ENCODE results near the gene DOCK10.

The DOCK10 gene

DNA sequence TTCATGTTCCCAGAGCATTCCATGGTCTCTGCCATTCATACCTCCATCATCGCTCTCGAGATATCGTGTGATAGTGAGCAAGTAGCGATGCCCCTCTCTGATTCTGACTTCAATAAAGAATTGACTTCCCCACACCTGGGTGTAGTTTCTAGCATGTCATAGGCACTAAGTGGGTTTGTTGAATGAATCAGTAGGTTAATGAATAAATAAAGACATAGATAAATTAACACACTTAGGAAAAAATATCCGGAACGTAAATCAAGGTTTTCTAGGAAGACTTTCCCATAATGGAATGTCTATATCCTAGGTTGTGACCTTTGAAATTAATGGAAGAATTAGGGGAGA, 159.1 kb downstream of the DOCK10 start:
- TF ChIP-seq CTCF (IDR thresholded peaks at IDR 0.05) = no peak
- no peaks in the 10 kb centered on the region for H3K36me3 ChIP-seq
- no peak overlapping the region for H3K4me3 ChIP-seq (ENCODE audit: low read depth in 1 of 2, low read length in 1 of 2)
- H3K27me3 ChIP-seq = no peaks in the 10 kb centered on the region
- peaks cover 13 to 15% of the 10 kb centered on the region in 2 experiments for H3K4me1 ChIP-seq (ENCODE audit: control insufficient read depth in 1 of 2, insufficient read depth in 1 of 2, low read depth in 1 of 2, low read length in 1 of 2)
- no peaks in the 10 kb centered on the region for H3K9me3 ChIP-seq
- no peak overlapping the region for H3K27ac ChIP-seq

GRCh38 chr2:224882291-224883171, 159.7 kb downstream of the DOCK10 start:
- Histone ChIP-seq H3K36me3 (no peaks in the 10 kb centered on the region), H3K4me3 (ENCODE audit: low read depth in 1 of 2, low read length in 1 of 2) (no peak overlapping the region), H3K9me3 (no peaks in the 10 kb centered on the region), H3K27me3 (no peaks in the 10 kb centered on the region), H3K4me1 (ENCODE audit: control insufficient read depth in 1 of 2, insufficient read depth in 1 of 2, low read depth in 1 of 2, low read length in 1 of 2) (peaks cover 13 to 15% of the 10 kb centered on the region in 2 experiments), H3K27ac (no peak overlapping the region)
- no peak for TF ChIP-seq CTCF (IDR thresholded peaks at IDR 0.05)

DNA sequence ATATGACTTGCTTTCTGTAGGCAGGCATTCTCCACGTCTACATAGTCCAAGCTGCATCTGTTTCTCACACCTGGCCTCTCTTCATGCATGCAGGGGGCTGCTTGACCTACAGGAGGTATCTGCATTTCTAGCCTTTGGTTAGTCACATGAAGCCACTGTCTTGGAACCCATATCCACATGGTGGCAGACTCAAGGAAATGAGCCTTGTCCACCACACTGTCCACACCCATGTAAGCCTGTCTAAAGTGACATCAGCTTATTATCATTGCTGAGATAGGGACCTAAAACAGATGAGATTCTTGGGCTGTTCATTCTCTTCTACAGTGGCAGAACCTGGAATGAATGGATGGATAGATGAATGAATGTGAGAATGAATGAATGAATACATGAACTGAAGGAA, 160.4 kb downstream of the DOCK10 start:
- Histone ChIP-seq H3K4me3 (ENCODE audit: low read depth in 1 of 2, low read length in 1 of 2) (no peak overlapping the region), H3K27me3 (no peaks in the 10 kb centered on the region), H3K27ac (no peak overlapping the region), H3K9me3 (no peaks in the 10 kb centered on the region), H3K4me1 (ENCODE audit: control insufficient read depth in 1 of 2, insufficient read depth in 1 of 2, low read depth in 1 of 2, low read length in 1 of 2) (peaks cover 13 to 15% of the 10 kb centered on the region in 2 experiments), H3K36me3 (no peaks in the 10 kb centered on the region)
- TF ChIP-seq CTCF (IDR thresholded peaks at IDR 0.05) = no peak

DNA sequence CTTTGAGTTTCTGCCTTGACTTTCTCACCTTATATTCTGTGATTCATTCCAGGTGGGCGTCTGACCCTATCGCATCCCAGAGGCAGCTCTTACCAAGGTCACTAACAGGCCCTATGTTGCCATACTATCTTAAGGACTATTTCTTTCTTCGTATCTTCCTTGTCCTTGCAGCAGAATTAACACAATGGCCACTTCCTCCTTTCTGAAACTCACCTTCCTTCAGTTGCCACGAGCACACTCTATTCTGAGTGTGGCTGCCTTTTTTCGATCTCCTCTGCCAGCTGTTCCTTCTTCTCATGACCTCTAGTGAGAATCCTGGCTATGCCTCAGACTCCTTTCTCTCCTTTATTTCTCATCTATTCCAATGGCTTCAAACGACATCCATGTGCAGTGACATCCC, 165.7 kb downstream of the DOCK10 start:
- no peak overlapping the region for H3K27ac ChIP-seq
- H3K9me3 ChIP-seq = no peaks in the 10 kb centered on the region
- no peaks in the 10 kb centered on the region for H3K4me1 ChIP-seq (ENCODE audit: control insufficient read depth in 1 of 2, insufficient read depth in 1 of 2, low read depth in 1 of 2, low read length in 1 of 2)
- H3K36me3 ChIP-seq = no peaks in the 10 kb centered on the region
- no peak overlapping the region for H3K4me3 ChIP-seq (ENCODE audit: low read depth in 1 of 2, low read length in 1 of 2)
- H3K27me3 ChIP-seq = no peaks in the 10 kb centered on the region
- TF ChIP-seq CTCF (IDR thresholded peaks at IDR 0.05) = no peak

- Histone ChIP-seq H3K9me3 (no peaks in the 10 kb centered on the region), H3K4me3 (ENCODE audit: low read depth in 1 of 2, low read length in 1 of 2) (no peak overlapping the region), H3K27ac (no peak overlapping the region), H3K36me3 (no peaks in the 10 kb centered on the region), H3K4me1 (ENCODE audit: control insufficient read depth in 1 of 2, insufficient read depth in 1 of 2, low read depth in 1 of 2, low read length in 1 of 2) (no peaks in the 10 kb centered on the region), H3K27me3 (no peaks in the 10 kb centered on the region)
- TF ChIP-seq CTCF (IDR thresholded peaks at IDR 0.05) = no peak
Measured at GRCh38 chr2:224875841-224876240, 166.4 kb downstream of the DOCK10 start.

Data from neutrophil (primary cell).